Raji (cell line): ENCODE results near the gene NLRC4.
A peak's percentile ranks its signal among the peaks of the same experiment; 100 is the strongest.

Experiments used
- POLR2A ChIP-seq: IDR thresholded peaks from 2 replicates; pipeline ENCODE4 v1.6.1; 2011; ENCODE audit warnings: low read depth, low read length, control low read depth; ENCODE audit not compliant: insufficient read depth

Gene NLRC4, protein sequence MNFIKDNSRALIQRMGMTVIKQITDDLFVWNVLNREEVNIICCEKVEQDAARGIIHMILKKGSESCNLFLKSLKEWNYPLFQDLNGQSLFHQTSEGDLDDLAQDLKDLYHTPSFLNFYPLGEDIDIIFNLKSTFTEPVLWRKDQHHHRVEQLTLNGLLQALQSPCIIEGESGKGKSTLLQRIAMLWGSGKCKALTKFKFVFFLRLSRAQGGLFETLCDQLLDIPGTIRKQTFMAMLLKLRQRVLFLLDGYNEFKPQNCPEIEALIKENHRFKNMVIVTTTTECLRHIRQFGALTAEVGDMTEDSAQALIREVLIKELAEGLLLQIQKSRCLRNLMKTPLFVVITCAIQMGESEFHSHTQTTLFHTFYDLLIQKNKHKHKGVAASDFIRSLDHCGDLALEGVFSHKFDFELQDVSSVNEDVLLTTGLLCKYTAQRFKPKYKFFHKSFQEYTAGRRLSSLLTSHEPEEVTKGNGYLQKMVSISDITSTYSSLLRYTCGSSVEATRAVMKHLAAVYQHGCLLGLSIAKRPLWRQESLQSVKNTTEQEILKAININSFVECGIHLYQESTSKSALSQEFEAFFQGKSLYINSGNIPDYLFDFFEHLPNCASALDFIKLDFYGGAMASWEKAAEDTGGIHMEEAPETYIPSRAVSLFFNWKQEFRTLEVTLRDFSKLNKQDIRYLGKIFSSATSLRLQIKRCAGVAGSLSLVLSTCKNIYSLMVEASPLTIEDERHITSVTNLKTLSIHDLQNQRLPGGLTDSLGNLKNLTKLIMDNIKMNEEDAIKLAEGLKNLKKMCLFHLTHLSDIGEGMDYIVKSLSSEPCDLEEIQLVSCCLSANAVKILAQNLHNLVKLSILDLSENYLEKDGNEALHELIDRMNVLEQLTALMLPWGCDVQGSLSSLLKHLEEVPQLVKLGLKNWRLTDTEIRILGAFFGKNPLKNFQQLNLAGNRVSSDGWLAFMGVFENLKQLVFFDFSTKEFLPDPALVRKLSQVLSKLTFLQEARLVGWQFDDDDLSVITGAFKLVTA

DNA sequence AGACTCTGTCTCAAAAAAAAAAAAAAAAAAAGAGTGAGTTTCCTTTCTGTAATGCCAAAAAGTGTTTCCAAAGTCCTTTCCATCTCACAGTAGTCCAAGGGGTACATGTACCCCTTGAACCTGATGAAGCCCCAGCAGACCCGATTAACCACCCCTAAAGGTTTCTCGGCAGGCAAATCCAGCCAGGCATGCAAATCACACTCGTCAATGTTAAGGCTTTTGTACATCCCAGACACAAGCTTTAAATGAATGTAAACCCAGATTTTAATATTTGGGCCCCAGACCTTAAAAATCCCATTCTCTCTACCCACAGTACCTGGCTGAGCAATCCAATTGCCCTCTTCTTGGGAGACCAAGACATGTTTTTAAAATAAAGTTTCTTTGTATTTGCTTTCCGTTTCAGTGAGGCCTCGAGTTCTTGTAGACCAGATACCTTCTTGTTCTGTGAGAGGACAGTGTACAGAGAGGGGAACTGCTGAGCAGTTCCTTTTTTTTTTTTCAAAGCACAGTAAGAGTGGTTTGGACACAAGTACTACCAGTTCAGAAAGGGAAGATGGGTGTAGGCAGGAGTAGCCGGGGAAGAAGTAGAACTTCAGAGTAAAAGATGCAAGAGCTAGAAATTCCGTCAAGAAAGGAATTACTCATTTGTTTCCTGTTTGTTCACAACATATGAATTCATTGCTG lies at the start of gene NLRC4:
Gene NLRC4 (minus strand): TSS at position 465 of the 684 bp plus-strand sequence. CDS start 8,111 bp downstream, outside the sequence.
- no peak for TF ChIP-seq POLR2A

GRCh38 chr2:32310577-32310976 lies 45.9 kb upstream of the NLRC4 start:
- no peak for TF ChIP-seq POLR2A

- no peak for TF ChIP-seq POLR2A
These were observed 27.1 kb upstream of the NLRC4 start for GRCh38 chr2:32291746-32292145.

GRCh38 chr2:32290000-32290339 lies 25.3 kb upstream of the NLRC4 start:
- no peak for TF ChIP-seq POLR2A

GRCh38 chr2:32289165-32289999 lies 24.7 kb upstream of the NLRC4 start:
- no peak for TF ChIP-seq POLR2A

DNA sequence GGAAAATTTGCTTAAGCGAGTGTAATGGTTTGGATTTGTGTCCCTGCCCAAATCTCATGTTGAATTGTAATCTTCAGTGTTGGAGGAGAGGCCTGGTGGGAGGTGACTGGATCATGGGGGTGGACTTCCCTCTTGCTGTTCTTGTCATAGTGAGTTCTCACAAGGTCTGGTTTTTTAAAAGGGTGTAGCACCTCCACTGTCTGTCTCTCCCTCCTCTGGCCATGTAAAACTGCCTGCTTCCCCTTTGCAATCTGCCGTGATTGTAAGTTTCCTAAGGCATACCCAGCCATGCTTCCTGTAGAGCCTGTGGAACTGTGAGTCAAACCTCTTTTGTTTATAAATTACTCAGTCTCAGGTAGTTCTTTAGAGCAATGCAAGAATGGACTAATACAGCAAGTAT lies 19.6 kb upstream of the NLRC4 start:
- no peak for TF ChIP-seq POLR2A

GRCh38 chr2:32278478-32278853 lies 13.8 kb upstream of the NLRC4 start:
- TF ChIP-seq POLR2A = no peak

GRCh38 chr2:32277674-32278477 lies 13.2 kb upstream of the NLRC4 start, which contains the start of gene YIPF4:
Gene YIPF4, plus strand, starts transcription at chr2:32277904. Its CDS starts 252 bp downstream, at chr2:32278156.
- TF ChIP-seq POLR2A = peak; percentile 67; the same call in 1 of the 2 replicates

GRCh38 chr2:32277363-32277673 lies 12.6 kb upstream of the NLRC4 start:
- TF ChIP-seq POLR2A = no peak

DNA sequence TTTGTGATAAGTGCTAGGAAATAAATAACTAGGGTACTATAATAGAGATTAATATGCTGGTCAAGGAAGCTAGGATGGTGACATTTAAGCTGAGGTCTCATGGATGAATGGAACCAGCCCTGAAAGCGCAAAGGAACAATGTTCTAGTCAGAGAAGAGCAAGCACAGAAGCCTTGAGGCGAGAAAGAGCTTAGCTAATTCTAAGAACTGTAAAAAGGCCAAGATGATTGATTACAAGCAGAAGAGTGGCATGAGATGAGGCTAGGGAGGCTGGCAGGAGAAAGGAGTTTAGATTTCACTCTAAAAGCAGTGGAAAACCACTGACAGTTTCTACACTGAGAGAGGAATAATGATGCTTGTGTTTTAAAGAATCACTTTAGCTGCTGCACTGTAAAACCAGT lies 9.6 kb upstream of the NLRC4 start:
- no peak for TF ChIP-seq POLR2A

GRCh38 chr2:32272279-32272678 lies 7.6 kb upstream of the NLRC4 start:
- TF ChIP-seq POLR2A = no peak

DNA sequence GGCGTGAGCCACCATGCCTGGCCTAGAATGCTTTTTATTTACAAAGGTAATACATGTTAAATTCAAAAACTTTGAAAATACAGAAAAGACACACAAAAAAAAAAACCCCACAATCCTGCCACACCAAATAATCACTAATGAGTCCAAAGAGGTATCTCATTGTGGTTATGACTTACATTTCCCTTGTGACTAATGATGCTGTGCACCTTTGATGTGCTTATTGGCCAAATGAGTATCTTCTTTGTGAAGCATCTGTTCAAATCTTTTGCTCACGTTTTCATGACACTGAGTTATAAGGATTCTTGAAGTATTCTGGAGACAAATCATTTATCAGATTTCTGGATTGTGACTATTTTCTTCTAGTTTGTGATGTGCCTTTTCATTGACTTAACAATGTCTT lies 6.4 kb upstream of the NLRC4 start:
- no peak for TF ChIP-seq POLR2A

GRCh38 chr2:32262105-32262504 lies 2.6 kb downstream of the NLRC4 start:
- no peak for TF ChIP-seq POLR2A

DNA sequence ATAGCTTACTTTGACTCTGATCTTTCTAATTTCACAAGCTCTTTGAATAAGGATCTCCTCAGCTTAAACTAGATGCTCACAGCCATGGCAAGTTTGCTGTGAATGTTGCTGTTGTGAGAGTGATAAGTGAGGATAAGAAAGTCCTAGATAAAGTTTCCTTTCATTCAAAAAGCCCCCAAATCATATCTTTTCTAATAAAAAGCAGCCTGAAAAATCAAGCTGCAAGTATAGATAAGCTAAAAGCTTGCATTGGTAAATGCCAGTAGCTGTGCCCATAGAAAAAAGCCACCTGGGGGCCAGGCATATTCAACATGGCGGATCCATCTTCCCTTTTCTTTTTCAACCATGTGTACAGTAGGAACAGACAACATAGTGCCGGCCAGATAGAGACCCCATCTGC lies 4.3 kb downstream of the NLRC4 start:
- no peak for TF ChIP-seq POLR2A

DNA sequence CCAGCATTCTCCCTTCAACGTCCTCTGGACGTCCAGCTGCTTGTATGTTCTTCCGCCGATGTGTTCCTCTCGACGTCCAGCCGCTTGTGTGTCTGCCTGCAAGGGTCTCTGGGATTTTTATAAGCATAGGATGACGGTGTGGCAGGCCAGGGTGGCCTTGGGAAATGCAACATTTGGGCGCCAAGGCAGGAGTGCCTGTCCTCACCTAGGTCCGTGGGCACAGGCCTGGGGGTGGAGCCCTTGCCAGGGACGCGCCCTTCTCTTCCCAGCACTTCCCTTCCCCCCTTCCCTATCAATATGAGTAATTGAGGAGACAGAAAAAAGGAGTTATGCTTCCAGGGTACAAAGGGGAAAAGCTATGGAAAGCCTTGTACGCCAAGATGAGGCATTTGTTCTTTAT lies 6.4 kb downstream of the NLRC4 start:
- no peak for TF ChIP-seq POLR2A
